ENCODE data around the gene PGA4.

DNA sequence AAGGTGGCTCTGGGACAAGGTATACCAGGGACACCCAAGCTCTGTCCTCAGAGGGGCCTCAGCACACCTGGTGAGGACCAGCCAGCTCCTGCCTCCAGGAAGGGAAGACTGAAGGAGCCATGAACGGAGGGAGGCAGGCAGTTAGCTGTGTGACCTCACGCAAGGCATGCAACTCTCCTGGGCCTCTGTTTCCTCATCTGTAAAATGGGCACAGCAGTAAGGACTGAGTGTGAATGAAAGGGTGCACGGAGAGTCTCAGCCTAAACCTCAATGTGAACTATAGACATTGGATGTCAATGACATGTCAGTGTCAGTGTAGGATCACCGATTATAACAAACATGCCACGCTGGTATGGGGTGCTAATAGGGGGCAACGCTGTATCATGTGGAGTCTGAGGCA lies 37.2 kb downstream of the PGA4 start:
- TF ChIP-seq, protein P1, sequence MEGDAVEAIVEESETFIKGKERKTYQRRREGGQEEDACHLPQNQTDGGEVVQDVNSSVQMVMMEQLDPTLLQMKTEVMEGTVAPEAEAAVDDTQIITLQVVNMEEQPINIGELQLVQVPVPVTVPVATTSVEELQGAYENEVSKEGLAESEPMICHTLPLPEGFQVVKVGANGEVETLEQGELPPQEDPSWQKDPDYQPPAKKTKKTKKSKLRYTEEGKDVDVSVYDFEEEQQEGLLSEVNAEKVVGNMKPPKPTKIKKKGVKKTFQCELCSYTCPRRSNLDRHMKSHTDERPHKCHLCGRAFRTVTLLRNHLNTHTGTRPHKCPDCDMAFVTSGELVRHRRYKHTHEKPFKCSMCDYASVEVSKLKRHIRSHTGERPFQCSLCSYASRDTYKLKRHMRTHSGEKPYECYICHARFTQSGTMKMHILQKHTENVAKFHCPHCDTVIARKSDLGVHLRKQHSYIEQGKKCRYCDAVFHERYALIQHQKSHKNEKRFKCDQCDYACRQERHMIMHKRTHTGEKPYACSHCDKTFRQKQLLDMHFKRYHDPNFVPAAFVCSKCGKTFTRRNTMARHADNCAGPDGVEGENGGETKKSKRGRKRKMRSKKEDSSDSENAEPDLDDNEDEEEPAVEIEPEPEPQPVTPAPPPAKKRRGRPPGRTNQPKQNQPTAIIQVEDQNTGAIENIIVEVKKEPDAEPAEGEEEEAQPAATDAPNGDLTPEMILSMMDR (IDR thresholded peaks at IDR 0.05): no peak
- no peak for TF ChIP-seq ZFX (IDR thresholded peaks at IDR 0.05; ENCODE audit: borderline replicate concordance)
